ENCODE measurements around the gene C1R.

DNA sequence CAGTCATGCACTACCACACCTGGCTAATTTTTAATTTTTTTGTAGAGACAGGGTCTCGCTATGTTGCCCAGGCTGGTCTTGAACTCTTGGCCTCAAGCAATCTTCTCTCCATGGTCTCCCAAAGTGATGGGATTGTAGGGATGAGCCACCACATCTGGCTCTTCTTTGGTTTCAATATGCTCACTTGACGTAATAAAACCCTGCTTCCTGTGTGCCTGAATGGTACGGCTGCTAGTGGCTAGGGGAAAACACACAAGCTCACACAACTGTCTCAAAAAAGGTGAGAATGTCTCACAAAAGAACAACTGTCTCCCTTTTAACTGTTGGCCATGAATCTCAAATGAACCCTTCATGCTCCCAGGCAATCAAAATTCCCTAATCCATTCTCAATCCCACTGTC, 16.7 kb downstream of the C1R start:
- TF ChIP-seq, protein P1, sequence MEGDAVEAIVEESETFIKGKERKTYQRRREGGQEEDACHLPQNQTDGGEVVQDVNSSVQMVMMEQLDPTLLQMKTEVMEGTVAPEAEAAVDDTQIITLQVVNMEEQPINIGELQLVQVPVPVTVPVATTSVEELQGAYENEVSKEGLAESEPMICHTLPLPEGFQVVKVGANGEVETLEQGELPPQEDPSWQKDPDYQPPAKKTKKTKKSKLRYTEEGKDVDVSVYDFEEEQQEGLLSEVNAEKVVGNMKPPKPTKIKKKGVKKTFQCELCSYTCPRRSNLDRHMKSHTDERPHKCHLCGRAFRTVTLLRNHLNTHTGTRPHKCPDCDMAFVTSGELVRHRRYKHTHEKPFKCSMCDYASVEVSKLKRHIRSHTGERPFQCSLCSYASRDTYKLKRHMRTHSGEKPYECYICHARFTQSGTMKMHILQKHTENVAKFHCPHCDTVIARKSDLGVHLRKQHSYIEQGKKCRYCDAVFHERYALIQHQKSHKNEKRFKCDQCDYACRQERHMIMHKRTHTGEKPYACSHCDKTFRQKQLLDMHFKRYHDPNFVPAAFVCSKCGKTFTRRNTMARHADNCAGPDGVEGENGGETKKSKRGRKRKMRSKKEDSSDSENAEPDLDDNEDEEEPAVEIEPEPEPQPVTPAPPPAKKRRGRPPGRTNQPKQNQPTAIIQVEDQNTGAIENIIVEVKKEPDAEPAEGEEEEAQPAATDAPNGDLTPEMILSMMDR (IDR thresholded peaks at IDR 0.05) = no peak
- no peak for TF ChIP-seq SIN3A (IDR thresholded peaks at IDR 0.05; ENCODE audit: borderline replicate concordance, insufficient read depth, low read depth, low read length)
- no peak for TF ChIP-seq POLR2AphosphoS5 (IDR thresholded peaks at IDR 0.05; ENCODE audit: low read depth, low read length)
- TF ChIP-seq TCF7L2 (IDR thresholded peaks at IDR 0.05; ENCODE audit: low read depth, low read length) = no peak

Measured in Panc1 (cell line).